ENCODE results near the gene LY6G5B.

DNA sequence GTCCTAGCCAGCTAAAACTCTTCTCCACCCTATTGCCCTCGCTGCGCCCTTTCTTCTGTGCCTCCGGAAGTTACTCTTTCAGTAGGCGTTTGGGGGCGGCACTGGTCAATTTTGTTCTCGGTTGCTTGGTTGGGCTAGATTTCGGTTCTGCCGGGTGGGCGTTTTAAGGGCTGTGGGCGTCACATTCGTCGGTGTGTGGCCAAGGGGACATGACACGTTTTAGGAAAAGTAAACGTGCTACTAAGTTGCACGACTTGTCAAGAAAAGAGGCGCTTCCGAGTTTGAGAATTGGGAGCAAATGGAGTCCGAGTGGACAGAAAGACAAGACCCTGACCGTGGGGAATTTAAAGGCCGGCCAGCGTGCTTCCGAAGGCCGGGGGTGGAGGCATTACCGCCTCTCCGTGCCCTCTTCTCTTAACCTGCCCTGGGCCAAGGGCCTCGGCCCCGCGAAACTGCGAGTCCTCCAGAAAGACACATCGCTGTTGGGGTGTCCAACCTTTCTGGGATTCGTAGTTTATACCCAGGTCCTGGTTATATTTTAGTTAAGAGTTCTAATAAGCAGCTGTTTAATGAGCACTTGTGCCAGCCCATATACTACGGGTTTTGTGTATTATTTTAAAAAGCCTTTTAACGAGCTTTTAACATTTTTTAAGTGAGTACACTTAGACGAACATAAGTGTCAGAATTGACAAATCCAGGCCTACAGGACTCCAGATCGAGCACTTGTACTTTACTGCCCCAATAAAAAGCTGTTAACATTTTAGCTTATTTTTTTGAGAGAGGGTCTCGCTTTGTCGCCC lies 16.7 kb upstream of the LY6G5B start:
- TF ChIP-seq, protein P1, sequence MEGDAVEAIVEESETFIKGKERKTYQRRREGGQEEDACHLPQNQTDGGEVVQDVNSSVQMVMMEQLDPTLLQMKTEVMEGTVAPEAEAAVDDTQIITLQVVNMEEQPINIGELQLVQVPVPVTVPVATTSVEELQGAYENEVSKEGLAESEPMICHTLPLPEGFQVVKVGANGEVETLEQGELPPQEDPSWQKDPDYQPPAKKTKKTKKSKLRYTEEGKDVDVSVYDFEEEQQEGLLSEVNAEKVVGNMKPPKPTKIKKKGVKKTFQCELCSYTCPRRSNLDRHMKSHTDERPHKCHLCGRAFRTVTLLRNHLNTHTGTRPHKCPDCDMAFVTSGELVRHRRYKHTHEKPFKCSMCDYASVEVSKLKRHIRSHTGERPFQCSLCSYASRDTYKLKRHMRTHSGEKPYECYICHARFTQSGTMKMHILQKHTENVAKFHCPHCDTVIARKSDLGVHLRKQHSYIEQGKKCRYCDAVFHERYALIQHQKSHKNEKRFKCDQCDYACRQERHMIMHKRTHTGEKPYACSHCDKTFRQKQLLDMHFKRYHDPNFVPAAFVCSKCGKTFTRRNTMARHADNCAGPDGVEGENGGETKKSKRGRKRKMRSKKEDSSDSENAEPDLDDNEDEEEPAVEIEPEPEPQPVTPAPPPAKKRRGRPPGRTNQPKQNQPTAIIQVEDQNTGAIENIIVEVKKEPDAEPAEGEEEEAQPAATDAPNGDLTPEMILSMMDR (conservative IDR thresholded peaks at IDR 0.05): no peak
- no peak for TF ChIP-seq ZFX (IDR thresholded peaks at IDR 0.05)
